Myocyte (in vitro differentiated cells): ENCODE results near the gene PNPLA2. TPM values are rescaled to one million over a fixed set of nuclear protein-coding genes. Genes with fewer than 3 reads are reported as not detected.

Experiments used
- DNase-seq: peaks from one replicate; pipeline ENCODE4 v3.0.0-alpha.2; 2012; ENCODE audit warnings: low read depth
- total RNA-seq: library from RNA; depleted of rRNA; stranded (reverse); fragments of >200 nt; gene quantifications from 2 replicates; pipeline ENCODE4 v1.2.3, GENCODE V29; 2014

Gene PNPLA2
- total RNA-seq, 1 donor from 2014 or later: 84.0 TPM

DNA sequence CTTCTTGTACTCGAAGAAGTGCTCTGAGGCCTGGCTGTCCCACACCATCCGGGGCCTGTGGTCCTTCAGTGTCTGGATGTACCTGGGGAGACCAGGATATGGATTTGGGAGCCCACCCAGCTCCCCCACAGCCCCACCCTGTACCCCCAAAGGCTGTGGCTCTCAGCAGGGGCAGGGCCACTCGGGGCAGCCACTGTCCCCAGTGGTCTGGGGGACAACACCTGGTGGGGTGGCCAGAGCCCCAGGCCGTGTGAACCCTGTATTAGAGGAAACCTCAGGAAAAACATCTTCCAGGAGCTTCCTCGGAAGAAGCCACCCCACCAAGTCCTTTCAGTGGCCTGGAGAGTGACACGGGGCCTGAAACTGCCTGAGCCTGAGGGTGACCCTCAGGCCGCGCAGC lies 51.7 kb downstream of the PNPLA2 start:
- no peak for DNase-seq

DNA sequence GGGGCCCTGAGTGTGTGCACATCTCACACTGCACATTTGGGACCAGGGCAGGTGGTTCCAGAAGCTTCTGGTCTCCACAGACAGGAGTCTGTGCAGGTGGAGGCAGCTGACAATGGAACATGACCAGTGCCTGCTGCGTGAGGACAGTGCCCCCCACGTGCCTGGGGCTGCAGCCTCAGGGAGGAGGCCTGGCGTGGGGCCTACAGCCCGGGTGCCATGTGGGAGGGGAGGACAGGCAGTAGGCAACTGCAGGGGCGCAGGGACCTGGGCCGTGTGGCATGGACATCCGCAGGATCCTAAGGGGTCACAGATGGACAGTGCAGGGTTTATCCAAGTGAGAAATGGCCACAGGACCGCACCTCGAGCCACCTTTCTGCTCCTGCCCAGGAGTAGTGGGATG lies 52.8 kb downstream of the PNPLA2 start:
- no peak for DNase-seq

DNA sequence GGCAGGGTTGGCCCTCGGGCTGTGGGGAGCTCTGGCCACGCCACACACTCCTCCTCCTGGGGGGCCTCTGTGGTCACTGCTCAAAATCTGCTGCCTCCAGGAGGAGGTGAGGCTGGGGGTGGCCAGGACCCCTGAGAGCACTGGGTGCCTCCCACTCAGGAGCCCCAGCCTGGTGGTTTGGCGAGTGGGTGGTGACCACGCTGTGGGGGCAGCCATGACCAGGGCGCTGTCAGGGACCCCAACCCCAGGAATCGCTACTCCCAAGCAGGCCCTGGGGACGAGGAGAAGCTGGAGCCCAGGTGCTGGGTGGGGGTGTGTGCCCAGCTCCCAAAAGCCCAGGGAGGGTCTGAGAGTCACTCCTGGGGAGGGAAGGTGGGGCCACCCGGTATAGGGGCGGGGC lies 54.1 kb downstream of the PNPLA2 start:
- DNase-seq: no peak

DNA sequence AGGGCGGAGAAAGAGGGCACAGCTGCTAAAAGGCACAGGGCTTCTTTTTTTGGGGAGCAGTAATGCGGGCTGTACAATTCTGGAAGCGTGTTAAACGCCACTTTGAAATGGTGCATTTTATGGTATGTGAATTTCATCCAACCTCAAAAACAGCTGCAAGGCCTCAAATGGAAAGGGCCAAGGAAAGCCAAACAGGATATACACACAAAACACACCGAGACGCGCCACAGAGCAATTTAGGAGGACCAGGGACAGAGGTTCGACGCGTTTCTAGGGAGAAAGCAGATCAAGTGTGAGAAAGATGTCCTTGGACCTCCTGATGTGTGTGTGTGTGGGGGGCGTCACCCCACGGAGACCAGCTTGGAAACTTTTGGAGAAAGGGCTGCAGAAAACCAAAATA lies 55.0 kb downstream of the PNPLA2 start:
- DNase-seq: no peak

Other genes starting within 250 kb of the PNPLA2 start
- 27.7 and 31.2 TPM in 2 replicates for gene PHRF1, start 242.4 kb upstream of the PNPLA2 start, total RNA-seq
- gene IRF7, start 203.0 kb upstream of the PNPLA2 start, total RNA-seq: 25.1 and 29.3 TPM in 2 replicates
- gene CDHR5, start 194.0 kb upstream of the PNPLA2 start, total RNA-seq: not detected in 2 replicates
- gene SCT, start 191.7 kb upstream of the PNPLA2 start, total RNA-seq: not detected in 2 replicates
- not detected in 2 replicates for gene DRD4, start 181.6 kb upstream of the PNPLA2 start, total RNA-seq
- 22.5 and 35.8 TPM in 2 replicates for gene DEAF1, start 123.7 kb upstream of the PNPLA2 start, total RNA-seq
- gene TMEM80, start 123.1 kb upstream of the PNPLA2 start, total RNA-seq: 37.8 and 44.7 TPM in 2 replicates
- 20.4 and 26.5 TPM in 2 replicates for gene EPS8L2, start 112.7 kb upstream of the PNPLA2 start, total RNA-seq
- 118 and 155 TPM in 2 replicates for gene TALDO1, start 71.5 kb upstream of the PNPLA2 start, total RNA-seq
- 34.5 and 45.8 TPM in 2 replicates for gene GATD1, start 41.4 kb upstream of the PNPLA2 start, total RNA-seq
- 0.53 and 0.94 TPM in 2 replicates for gene CEND1, start 28.8 kb upstream of the PNPLA2 start, total RNA-seq
- gene SLC25A22, start 20.6 kb upstream of the PNPLA2 start, total RNA-seq: 8.0 and 15.5 TPM in 2 replicates
- 10.5 and 14.7 TPM in 2 replicates for gene PIDD1, start 13.7 kb upstream of the PNPLA2 start, total RNA-seq
- 381 and 504 TPM in 2 replicates for gene RPLP2, start 8.9 kb upstream of the PNPLA2 start, total RNA-seq
- 16.6 and 26.5 TPM in 2 replicates for gene CRACR2B, start 9.0 kb downstream of the PNPLA2 start, total RNA-seq
- gene CD151, start 14.0 kb downstream of the PNPLA2 start, total RNA-seq: 900 and 1,201 TPM in 2 replicates
- 66.0 and 91.9 TPM in 2 replicates for gene POLR2L, start 23.6 kb downstream of the PNPLA2 start, total RNA-seq
- gene TSPAN4, start 23.9 kb downstream of the PNPLA2 start, total RNA-seq: 56.7 and 63.9 TPM in 2 replicates
- 50.7 and 57.6 TPM in 2 replicates for gene CHID1, start 91.9 kb downstream of the PNPLA2 start, total RNA-seq
- 26.2 and 26.9 TPM in 2 replicates for gene AP2A2, start 107.0 kb downstream of the PNPLA2 start, total RNA-seq
- gene MUC6, start 217.8 kb downstream of the PNPLA2 start, total RNA-seq: not detected in 2 replicates